VCaP (cell line): ENCODE data around the gene DPEP2.

Experiments
- H3K27ac ChIP-seq: fragments of 450-650 bp; 2 replicates; pipeline ENCODE4 v1.5.1; 2017
- TF ChIP-seq, protein P1 (sequence below): fragments of 450-650 bp; conservative IDR thresholded peaks from 2 replicates; pipeline ENCODE4 v1.5.1; 2017; ENCODE audit warnings: mild to moderate bottlenecking, moderate library complexity

DPEP2 gene

DNA sequence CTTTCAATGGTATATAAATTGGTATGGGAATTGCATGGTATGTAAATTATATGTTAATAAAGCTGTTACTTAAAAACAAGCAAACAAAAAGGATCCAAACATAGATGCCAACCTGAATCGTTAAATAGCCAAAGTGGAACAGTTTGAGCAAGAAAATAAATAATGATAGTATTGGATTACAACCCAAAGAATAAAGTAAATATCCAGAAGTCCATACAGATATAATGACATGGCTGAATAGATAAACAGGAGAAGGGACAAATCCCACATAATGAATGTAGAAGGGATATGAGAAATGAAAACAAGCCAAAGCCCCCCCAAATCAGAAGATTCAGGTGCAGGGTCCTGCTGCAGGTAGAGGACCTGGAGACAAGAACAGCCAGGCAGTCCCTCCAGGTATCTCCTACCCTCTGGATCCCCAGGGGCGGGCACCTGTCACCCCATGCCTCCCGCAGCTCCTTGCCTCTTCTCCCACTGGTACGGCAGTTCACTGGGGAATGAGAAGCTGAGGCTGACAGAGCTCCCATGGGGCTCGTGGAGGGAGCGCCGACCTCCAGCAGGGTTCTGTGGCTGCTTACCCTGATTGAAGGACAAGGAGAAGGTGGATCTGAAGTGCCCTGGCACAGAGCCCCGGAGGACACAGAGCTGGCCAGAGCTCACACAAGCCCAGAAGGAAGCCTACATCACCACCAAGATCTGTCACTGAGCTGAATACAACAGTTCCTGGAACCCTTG is 45.5 kb downstream of the DPEP2 start:
- no peak overlapping the region for H3K27ac ChIP-seq
- TF ChIP-seq, protein P1, sequence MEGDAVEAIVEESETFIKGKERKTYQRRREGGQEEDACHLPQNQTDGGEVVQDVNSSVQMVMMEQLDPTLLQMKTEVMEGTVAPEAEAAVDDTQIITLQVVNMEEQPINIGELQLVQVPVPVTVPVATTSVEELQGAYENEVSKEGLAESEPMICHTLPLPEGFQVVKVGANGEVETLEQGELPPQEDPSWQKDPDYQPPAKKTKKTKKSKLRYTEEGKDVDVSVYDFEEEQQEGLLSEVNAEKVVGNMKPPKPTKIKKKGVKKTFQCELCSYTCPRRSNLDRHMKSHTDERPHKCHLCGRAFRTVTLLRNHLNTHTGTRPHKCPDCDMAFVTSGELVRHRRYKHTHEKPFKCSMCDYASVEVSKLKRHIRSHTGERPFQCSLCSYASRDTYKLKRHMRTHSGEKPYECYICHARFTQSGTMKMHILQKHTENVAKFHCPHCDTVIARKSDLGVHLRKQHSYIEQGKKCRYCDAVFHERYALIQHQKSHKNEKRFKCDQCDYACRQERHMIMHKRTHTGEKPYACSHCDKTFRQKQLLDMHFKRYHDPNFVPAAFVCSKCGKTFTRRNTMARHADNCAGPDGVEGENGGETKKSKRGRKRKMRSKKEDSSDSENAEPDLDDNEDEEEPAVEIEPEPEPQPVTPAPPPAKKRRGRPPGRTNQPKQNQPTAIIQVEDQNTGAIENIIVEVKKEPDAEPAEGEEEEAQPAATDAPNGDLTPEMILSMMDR, result no peak

DNA sequence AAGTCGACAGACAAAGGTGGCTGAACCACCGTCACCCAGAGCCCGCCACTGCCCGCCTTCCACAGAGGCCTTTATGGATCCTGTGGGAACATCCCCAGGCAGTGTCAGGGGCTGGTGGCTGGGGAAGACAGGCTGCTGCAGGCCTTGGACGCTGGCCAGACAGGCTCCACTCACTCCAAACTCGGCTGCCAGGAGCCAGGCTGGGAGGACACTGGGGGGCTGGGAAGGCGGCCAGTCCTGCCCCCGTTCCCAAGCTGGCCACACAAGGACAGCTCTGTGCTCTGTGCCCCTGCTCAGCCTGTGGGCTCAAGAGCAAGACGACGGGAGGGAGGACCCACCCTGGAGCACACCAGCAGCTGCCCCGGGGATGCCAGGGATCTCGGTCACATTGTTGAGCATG is 47.8 kb downstream of the DPEP2 start:
- H3K27ac ChIP-seq, result no peak overlapping the region
- TF ChIP-seq, protein P1, result no peak

DNA sequence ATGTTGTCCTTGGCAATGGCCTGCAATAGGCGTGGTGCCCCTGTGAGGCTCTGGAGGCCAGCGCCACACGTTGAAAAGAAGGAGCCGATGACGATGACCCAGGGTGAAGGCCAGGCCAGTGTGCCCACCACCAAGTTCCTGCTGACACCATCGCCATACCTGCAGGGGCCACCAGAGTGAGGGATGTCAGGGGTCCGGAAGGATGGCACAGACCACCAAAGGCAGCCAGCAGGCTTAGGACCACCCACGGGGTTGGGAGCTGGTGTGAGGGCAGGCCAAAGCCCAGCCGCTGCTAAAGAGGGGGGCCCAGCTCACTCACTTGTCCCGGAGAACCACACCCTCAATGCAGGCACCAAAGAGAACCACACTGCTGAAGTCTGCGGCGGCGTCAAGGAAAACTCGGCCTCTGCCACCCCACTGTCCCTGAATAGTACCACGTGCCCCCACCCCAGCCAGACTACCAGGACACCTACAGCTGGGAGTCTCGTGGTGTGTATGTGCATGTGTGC is 48.9 kb downstream of the DPEP2 start:
- TF ChIP-seq, protein P1, result no peak
- H3K27ac ChIP-seq, result no peak overlapping the region

DNA sequence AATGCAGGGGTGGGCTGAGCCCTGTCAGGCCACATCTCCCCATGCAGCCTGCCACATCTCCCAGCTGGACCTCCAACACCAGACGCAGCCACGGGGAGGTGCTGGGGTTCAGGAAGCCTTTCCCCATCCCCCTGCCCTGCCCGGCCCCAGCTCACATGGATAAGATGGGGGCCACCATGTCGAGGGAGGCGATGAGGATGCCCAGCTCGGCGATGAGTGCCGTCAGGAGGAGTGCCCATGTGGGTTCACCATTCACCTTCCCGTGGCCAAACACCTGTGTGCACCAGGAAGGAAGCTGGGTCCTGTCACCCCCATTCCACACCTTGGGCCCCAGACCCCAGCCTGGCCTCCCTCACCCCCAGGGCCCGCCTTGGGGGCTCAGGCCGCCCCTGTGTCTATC is 49.6 kb downstream of the DPEP2 start:
- TF ChIP-seq, protein P1, result no peak
- no peak overlapping the region for H3K27ac ChIP-seq

DNA sequence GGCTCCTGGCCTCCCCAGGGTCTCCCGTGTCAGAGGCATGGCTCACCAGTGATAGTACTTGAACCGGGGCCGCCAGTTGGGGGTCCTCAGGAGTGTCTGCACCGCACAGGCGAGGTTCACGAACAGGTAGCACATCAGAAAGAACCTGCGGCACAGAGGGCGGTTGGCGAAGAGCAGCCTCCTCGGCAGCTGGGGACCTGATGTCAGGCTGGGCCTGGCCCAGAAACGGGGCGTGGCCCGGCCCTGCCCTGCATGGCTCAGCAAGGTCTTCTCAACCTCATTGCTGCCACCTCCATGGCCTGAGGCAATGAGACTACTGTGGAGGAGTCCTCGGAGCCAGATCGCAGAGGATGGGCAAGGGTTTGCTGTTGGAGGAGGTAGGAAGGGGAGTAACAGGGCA is 51.3 kb downstream of the DPEP2 start:
- TF ChIP-seq, protein P1, result no peak
- no peak overlapping the region for H3K27ac ChIP-seq

DNA sequence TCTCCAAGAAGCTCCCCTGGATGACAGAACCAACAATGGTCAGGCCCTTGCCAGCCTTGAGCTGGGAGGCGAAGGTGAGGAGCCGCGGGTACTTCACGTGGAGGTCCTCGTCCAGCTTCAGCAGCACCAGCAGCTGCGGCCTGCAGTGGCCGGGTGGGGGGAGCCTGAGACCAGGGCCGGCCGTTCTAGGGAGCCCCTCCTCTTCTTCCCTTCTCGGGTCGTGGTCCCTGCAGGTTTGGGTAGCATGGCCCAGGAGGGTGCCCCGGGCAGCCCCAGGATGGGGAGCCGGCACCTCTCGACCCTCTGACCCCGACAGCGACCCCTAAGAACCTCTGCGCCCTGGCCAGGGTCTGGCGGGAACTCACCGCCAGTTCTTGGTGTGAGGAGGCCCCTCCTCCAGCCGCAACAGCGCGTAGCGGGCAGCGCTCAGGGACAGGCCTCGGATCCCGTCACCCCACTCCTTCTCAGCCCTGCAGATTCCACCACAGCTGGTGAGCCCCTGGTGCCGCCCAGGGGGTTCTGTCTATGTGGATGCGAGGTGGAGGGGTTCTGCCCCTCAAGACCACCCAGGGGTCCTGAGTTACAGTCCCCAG is 52.2 kb downstream of the DPEP2 start:
- H3K27ac ChIP-seq, result no peak overlapping the region
- TF ChIP-seq, protein P1, result no peak

DNA sequence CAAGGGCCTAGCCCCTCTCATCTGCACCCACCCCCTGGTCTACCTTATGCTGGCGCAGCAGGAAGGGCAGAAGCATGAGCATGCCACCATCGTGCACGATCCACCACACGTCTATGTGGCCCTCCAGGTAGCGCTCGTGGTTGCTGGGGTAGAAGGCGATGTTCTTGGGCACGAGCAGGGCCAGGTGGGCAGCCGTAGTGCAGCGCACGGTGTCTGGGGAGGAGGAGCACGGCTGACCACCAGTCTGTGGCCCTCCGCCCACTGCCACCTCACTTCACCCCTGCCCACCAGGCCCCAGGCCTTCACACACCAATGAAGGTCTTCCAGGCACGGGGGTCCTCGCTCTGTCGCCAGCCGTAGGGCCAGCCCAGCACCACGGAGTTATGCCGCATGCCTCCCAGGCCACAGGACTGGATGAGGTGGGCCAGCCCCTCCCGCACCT is 53.1 kb downstream of the DPEP2 start:
- no peak overlapping the region for H3K27ac ChIP-seq
- TF ChIP-seq, protein P1, result no peak
